CD14-positive monocyte (primary cell): ENCODE data around the gene NRSN1. TPM values are rescaled to one million over a fixed set of nuclear protein-coding genes. Genes with fewer than 3 reads are reported as not detected.
"Not testable (repeated sequence)": the region's sequence is repeated elsewhere in the genome, so short reads cannot be mapped to it uniquely, and the experiment has no call there.

Experiments
- DNase-seq, 3 donors: peaks; one replicate each; pipeline ENCODE4 v3.0.0-alpha.2; 2011 to 2022
- H2AFZ ChIP-seq: 2 replicates; pipeline ENCODE4 v1.6.0; 2012; ENCODE audit warnings: mild to moderate bottlenecking, low read depth, low read length, inconsistent platforms; ENCODE audit not compliant: insufficient read depth, poor library complexity, severe bottlenecking
- H3K27ac ChIP-seq, 2 donors: 1 replicate in 1 of 2; 2 replicates in 1 of 2; pipeline ENCODE4 v1.5.1; 2012 to 2013; ENCODE audit warnings: low read length in 2 of 2, control low read depth in 1 of 2, inconsistent platforms in 1 of 2, low read depth in 1 of 2, mild to moderate bottlenecking in 1 of 2
- H3K27me3 ChIP-seq, 2 donors: one replicate each; pipeline versions ENCODE4 v1.6.0 to v1.6.1; 2011 to 2013; ENCODE audit warnings: low read length in 2 of 2; ENCODE audit not compliant: control insufficient read depth in 2 of 2, insufficient read depth in 2 of 2
- H3K36me3 ChIP-seq, 2 donors: replicated peaks in 1 of 2; 1 replicate in 1 of 2; 2 replicates in 1 of 2; pipeline versions ENCODE4 v1.5.1 to v1.6.1; 2012 to 2013; ENCODE audit warnings: low read length in 2 of 2, control low read depth in 1 of 2, inconsistent platforms in 1 of 2, mild to moderate bottlenecking in 1 of 2; ENCODE audit not compliant: insufficient read depth in 2 of 2, control insufficient read depth in 1 of 2
- H3K4me1 ChIP-seq, 2 donors: 1 replicate in 1 of 2; 2 replicates in 1 of 2; pipeline versions ENCODE4 v1.5.1 to v1.6.1; 2012 to 2013; ENCODE audit warnings: low read length in 2 of 2, control low read depth in 1 of 2, inconsistent platforms in 1 of 2, mild to moderate bottlenecking in 1 of 2, moderate library complexity in 1 of 2; ENCODE audit not compliant: insufficient read depth in 2 of 2, control insufficient read depth in 1 of 2
- H3K4me2 ChIP-seq: replicated peaks from 2 replicates; pipeline ENCODE3; 2012; ENCODE audit warnings: low read length, moderate library complexity, mild to moderate bottlenecking; ENCODE audit not compliant: poor library complexity, severe bottlenecking; ENCODE audit errors: extremely low read depth
- H3K4me3 ChIP-seq, 3 experiments: fragments of 200-600 bp in 1 of 3; sonication (generic) in 1 of 3; replicated peaks in 1 of 3; 1 replicate in 2 of 3; 2 replicates in 1 of 3; pipeline ENCODE4 v1.5.1; 2011 to 2013; ENCODE audit warnings: low read length in 3 of 3, mild to moderate bottlenecking in 3 of 3, control low read depth in 2 of 3, low read depth in 2 of 3, inconsistent platforms in 1 of 3, moderate library complexity in 1 of 3
- H3K79me2 ChIP-seq: 2 replicates; pipeline ENCODE4 v1.6.0; 2012; ENCODE audit warnings: mild to moderate bottlenecking, control low read depth, inconsistent platforms, low read length, moderate library complexity; ENCODE audit not compliant: insufficient read depth
- H3K9ac ChIP-seq: 2 replicates; pipeline ENCODE4 v1.6.0; 2017; ENCODE audit warnings: low read length, mild to moderate bottlenecking; ENCODE audit not compliant: insufficient read depth, poor library complexity, severe bottlenecking
- H3K9me3 ChIP-seq, 2 donors: replicated peaks in 1 of 2; 1 replicate in 1 of 2; 2 replicates in 1 of 2; pipeline versions ENCODE4 v1.5.1 to v1.6.1; 2012 to 2013; ENCODE audit warnings: low read length in 2 of 2, control low read depth in 1 of 2; ENCODE audit not compliant: control insufficient read depth in 1 of 2, insufficient read depth in 1 of 2
- H4K20me1 ChIP-seq: 2 replicates; pipeline ENCODE4 v1.6.0; 2012; ENCODE audit warnings: mild to moderate bottlenecking, low read length, control low read depth, moderate library complexity; ENCODE audit not compliant: insufficient read depth
- H3K27ac Mint-ChIP-seq, 7 donors: one replicate each; pipeline ENCODE4 v1.8.0; 2020; ENCODE audit warnings: mild to moderate bottlenecking in 7 of 7, mixed read lengths in 7 of 7, moderate library complexity in 6 of 7, inconsistent platforms in 2 of 7
- H3K27me3 Mint-ChIP-seq, 3 donors: one replicate each; pipeline ENCODE4 v1.8.0; 2021 to 2022; ENCODE audit warnings: low read depth in 3 of 3, mild to moderate bottlenecking in 3 of 3, mixed read lengths in 3 of 3, moderate library complexity in 3 of 3, inconsistent platforms in 1 of 3
- H3K36me3 Mint-ChIP-seq, 2 donors: one replicate each; pipeline ENCODE4 v1.8.0; 2020; ENCODE audit warnings: mixed read lengths in 2 of 2, inconsistent platforms in 1 of 2, mild to moderate bottlenecking in 1 of 2
- H3K4me1 Mint-ChIP-seq: one replicate; pipeline ENCODE4 v1.8.0; 2020; ENCODE audit warnings: mild to moderate bottlenecking, mixed read lengths
- H3K4me3 Mint-ChIP-seq, 2 donors: one replicate each; pipeline ENCODE4 v1.8.0; 2020; ENCODE audit warnings: mild to moderate bottlenecking in 2 of 2, mixed read lengths in 2 of 2, moderate library complexity in 1 of 2
- H3K9me3 Mint-ChIP-seq, 7 donors: one replicate each; pipeline ENCODE4 v1.8.0; 2020 to 2022; ENCODE audit warnings: mixed read lengths in 7 of 7, mild to moderate bottlenecking in 6 of 7, moderate library complexity in 6 of 7, inconsistent platforms in 2 of 7
- WGBS: methylation state at CpG from one replicate; pipeline ENCODE4 v1.1.5; 2013; ENCODE audit warnings: missing lambda C conversion rate; ENCODE audit not compliant: insufficient coverage; 5-methylcytosine and 5-hydroxymethylcytosine counted together
- intact Hi-C, 2 donors: fragments of 100-400 bp; cut with micrococcal nuclease; formaldehyde crosslinking; loops; one replicate each; pipeline versions ENCODE4 v1.15.0 to v1.15.1; 2023
- polyA plus RNA-seq, 3 donors: library from polyadenylated mRNA; depleted of rRNA in 1 of 3; unstranded in 2 of 3; stranded (reverse) in 1 of 3; fragments of 300-500 nt in 2 of 3; fragments of >200 nt in 1 of 3; fragmentation: Illumina TruSeq in 2 of 3; gene quantifications; 1 replicate in 2 of 3; 2 replicates in 1 of 3; pipeline ENCODE4 v1.2.3, GENCODE V29; 2012 to 2021
- TF ChIP-seq, protein P1 (sequence below): fragments of 200-600 bp; IDR thresholded peaks from one replicate; pipeline ENCODE4 v1.8.0; 2022; ENCODE audit warnings: antibody characterized with exemption, mild to moderate bottlenecking

NRSN1 gene
- polyA plus RNA-seq, 3 donors: not detected

DNA sequence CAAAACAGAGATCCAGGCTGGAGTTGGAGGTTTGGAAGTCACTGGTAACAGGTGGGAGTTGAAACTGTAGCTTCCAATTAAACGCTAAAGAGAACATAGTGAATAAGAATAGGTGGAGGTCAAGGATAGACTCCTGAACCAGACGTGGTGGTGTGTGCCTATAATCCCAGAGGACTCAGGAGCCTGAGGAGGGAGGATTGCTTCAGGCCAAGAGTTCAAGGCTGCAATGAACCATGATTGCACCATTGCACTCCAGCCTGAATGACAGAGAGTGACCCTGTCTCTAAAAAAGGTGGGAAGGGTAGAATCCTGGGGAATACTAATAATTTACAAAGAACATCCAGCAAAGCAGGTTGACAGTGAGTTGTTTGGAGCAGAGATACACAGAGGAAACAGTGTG lies 13.6 kb downstream of the NRSN1 start:
- intact Hi-C loops: no loop called here
- Histone ChIP-seq H2AFZ (no peak overlapping the region), H3K36me3 (no peaks in the 10 kb centered on the region), H3K27ac (no peak overlapping the region), H3K4me1 (no peaks in the 10 kb centered on the region), H3K27me3 (no peaks in the 10 kb centered on the region), H3K9me3 (peaks cover 0 to 13% of the 10 kb centered on the region in 2 donors), H3K4me3 (no peak overlapping the region), H3K4me2 (no peak overlapping the region), H4K20me1 (no peaks in the 10 kb centered on the region), H3K79me2 (no peaks in the 10 kb centered on the region), H3K9ac (no peak overlapping the region)
- Mint-ChIP-seq H3K9me3 (peaks cover 1 to 15% (median 6%) of the 10 kb centered on the region in 7 donors), H3K36me3 (no peaks in the 10 kb centered on the region), H3K4me3 (no peak overlapping the region), H3K27ac (no peak overlapping the region), H3K27me3 (no peaks in the 10 kb centered on the region), H3K4me1 (no peaks in the 10 kb centered on the region)
- TF ChIP-seq, protein P1, sequence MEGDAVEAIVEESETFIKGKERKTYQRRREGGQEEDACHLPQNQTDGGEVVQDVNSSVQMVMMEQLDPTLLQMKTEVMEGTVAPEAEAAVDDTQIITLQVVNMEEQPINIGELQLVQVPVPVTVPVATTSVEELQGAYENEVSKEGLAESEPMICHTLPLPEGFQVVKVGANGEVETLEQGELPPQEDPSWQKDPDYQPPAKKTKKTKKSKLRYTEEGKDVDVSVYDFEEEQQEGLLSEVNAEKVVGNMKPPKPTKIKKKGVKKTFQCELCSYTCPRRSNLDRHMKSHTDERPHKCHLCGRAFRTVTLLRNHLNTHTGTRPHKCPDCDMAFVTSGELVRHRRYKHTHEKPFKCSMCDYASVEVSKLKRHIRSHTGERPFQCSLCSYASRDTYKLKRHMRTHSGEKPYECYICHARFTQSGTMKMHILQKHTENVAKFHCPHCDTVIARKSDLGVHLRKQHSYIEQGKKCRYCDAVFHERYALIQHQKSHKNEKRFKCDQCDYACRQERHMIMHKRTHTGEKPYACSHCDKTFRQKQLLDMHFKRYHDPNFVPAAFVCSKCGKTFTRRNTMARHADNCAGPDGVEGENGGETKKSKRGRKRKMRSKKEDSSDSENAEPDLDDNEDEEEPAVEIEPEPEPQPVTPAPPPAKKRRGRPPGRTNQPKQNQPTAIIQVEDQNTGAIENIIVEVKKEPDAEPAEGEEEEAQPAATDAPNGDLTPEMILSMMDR: no peak
- DNase-seq: no peak
- whole genome bisulfite sequencing: 70% methylated on average over 2 of the region's 2 CpGs

- H3K9ac ChIP-seq: no peak overlapping the region
- TF ChIP-seq, protein P1: no peak
- no peaks in the 10 kb centered on the region for H4K20me1 ChIP-seq
- no peak for DNase-seq
- H3K36me3 ChIP-seq: no peaks in the 10 kb centered on the region
- H3K4me2 ChIP-seq: no peak overlapping the region
- H3K4me1 Mint-ChIP-seq: no peaks in the 10 kb centered on the region
- H3K4me3 ChIP-seq: no peak overlapping the region
- peaks cover 0 to 13% of the 10 kb centered on the region in 2 donors for H3K9me3 ChIP-seq
- no peak overlapping the region for H3K27ac ChIP-seq
- H3K4me3 Mint-ChIP-seq: no peak overlapping the region
- no peaks in the 10 kb centered on the region for H3K27me3 Mint-ChIP-seq
- no peaks in the 10 kb centered on the region for H3K79me2 ChIP-seq
- H2AFZ ChIP-seq: no peak overlapping the region
- H3K36me3 Mint-ChIP-seq: no peaks in the 10 kb centered on the region
- intact Hi-C loops: no loop called here
- WGBS: 89% methylated on average over 10 of the region's 13 CpGs
- H3K9me3 Mint-ChIP-seq: peaks cover 1 to 15% (median 6%) of the 10 kb centered on the region in 7 donors
- no peaks in the 10 kb centered on the region for H3K4me1 ChIP-seq
- H3K27me3 ChIP-seq: no peaks in the 10 kb centered on the region
- H3K27ac Mint-ChIP-seq: no peak overlapping the region
Measured at GRCh38 chr6:24140591-24140990, 14.6 kb downstream of the NRSN1 start.

DNA sequence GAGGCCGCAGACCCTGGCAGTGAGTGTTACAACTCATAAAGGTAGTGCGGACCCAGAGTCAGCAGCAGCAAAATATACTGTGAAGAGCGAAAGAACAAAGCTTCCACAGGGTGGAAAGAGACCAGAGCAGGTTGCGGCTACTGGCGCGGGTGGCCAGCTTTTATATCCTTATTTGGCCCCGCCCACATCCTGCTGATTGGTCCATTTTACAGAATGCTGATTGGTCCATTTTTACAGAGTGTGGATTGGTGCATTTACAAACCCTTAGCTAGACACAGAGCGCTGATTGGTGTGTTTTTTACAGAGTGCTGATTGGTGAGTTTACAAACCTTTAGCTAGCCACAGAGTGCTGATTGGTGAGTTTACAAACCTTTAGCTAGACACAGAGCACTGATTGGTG lies 16.7 kb downstream of the NRSN1 start:
- H3K27ac ChIP-seq, H3K36me3 Mint-ChIP-seq, H3K4me3 ChIP-seq, H3K4me2 ChIP-seq, H3K36me3 ChIP-seq, H3K4me1 Mint-ChIP-seq, H2AFZ ChIP-seq, H3K9ac ChIP-seq, H4K20me1 ChIP-seq, H3K27me3 Mint-ChIP-seq, intact Hi-C loops, H3K27me3 ChIP-seq, H3K4me3 Mint-ChIP-seq, H3K79me2 ChIP-seq, H3K4me1 ChIP-seq, H3K27ac Mint-ChIP-seq, DNase-seq: not testable (repeated sequence)
- H3K9me3 Mint-ChIP-seq: peaks cover 1 to 15% (median 6%) of the 10 kb centered on the region in 7 donors
- peaks cover 0 to 13% of the 10 kb centered on the region in 2 donors for H3K9me3 ChIP-seq
- 94% methylated on average over 8 of the region's 8 CpGs for WGBS
